ENCODE data around the gene BAG2.
A peak's percentile ranks its signal among the peaks of the same experiment; 100 is the strongest.

BAG2 gene

DNA sequence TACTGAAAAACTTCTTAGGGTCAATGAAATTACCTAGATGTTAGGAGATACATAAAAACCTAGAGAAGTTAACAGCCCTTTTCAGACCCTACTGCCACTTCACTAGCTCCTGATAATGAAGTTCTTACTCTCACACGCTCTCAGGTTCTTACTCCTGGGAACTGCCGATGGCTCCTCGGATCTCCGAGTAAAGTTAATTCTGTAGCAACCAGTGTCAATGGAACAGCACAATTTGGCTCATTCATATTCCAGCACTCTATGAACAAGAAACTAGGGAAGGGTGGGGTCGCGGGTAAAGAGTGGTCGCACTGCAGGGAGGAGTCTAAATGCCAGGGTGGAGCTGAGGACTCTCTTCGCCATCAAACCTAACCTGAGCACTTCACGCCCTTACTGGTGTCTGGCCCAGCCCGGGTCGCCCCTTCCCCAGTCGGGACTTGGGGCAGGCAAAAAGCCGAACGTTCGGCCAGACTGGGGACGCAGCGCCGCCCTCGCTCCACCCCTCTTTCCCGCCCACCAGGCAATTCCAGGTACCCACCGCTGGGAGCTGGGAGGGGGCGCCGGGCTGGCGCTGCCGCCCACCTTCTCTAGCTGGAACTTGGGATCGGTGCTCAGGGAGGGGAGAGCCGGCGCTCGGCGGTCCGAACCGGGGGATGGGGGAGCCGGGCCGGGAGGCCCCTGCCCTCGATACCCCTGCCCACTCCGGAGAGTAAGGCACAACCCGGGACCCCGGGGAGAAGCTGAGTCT lies 49.2 kb downstream of the BAG2 start:
- no peaks in the 10 kb centered on the region for H3K36me3 ChIP-seq
- H3K27me3 ChIP-seq, result no peaks in the 10 kb centered on the region
- peak overlapping the region; percentile 89 for H3K4me3 ChIP-seq (ENCODE audit: low read depth, low read length)
- peak; percentile 23; the same call in 1 of the 2 replicates for TF ChIP-seq CTCF (IDR thresholded peaks at IDR 0.05; ENCODE audit: low read depth, low read length)
- no peaks in the 10 kb centered on the region for H3K9me3 ChIP-seq
- peaks cover 3% of the 10 kb centered on the region; the same call in 1 of the 2 replicates for H3K4me1 ChIP-seq
- peak; percentile 76 for DNase-seq

- peak within 1 kb of the TSS; percentile 89 for H3K4me3 ChIP-seq (ENCODE audit: low read depth, low read length)
- peak; percentile 88 for DNase-seq
- TF ChIP-seq CTCF (IDR thresholded peaks at IDR 0.05; ENCODE audit: low read depth, low read length), result no peak
- no peaks in the 10 kb centered on the region for H3K9me3 ChIP-seq
- H3K4me1 ChIP-seq, result peaks cover 3% of the 10 kb centered on the region; the same call in 1 of the 2 replicates
- no peaks in the 10 kb centered on the region for H3K27me3 ChIP-seq
- H3K36me3 ChIP-seq, result no peaks in the 10 kb centered on the region
Measured at GRCh38 chr6:57221936-57222742, 50.0 kb downstream of the BAG2 start, which contains the start of gene RAB23. RAB23 (minus strand) TSS chr6:57222307; CDS start chr6:57210380, 11,927 bp downstream.

DNA sequence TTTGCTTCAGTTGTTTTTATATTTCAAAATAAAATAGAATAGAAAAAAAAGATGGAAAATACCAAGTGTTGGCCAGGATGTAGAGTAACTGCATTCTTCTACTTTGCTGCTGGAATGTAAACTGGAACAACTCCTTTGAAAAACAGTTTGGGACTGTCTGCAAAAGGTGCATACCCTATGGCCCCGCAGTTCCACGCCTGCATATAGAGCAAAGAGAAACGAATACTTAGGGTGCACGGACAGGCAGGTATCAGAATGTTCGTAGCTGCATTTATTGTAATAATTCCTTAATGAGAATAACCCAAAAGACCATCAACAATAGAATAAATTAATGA lies 50.6 kb downstream of the BAG2 start:
- no peak for TF ChIP-seq CTCF (IDR thresholded peaks at IDR 0.05; ENCODE audit: low read depth, low read length)
- H3K36me3 ChIP-seq, result no peaks in the 10 kb centered on the region

GRCh38 chr6:57224769-57225515 lies 52.8 kb downstream of the BAG2 start:
- no peaks in the 10 kb centered on the region for H3K36me3 ChIP-seq
- TF ChIP-seq CTCF (IDR thresholded peaks at IDR 0.05; ENCODE audit: low read depth, low read length), result no peak
- no peaks in the 10 kb centered on the region for H3K9me3 ChIP-seq
- H3K4me3 ChIP-seq (ENCODE audit: low read depth, low read length), result no peak overlapping the region
- H3K27me3 ChIP-seq, result no peaks in the 10 kb centered on the region
- H3K4me1 ChIP-seq, result peaks cover 2% of the 10 kb centered on the region; the same call in 1 of the 2 replicates
- DNase-seq, result no peak

More for the DNA sequence above, 50.6 kb downstream of the BAG2 start:
- H3K27me3 ChIP-seq, result no peaks in the 10 kb centered on the region
- no peak for DNase-seq
- H3K4me3 ChIP-seq (ENCODE audit: low read depth, low read length), result peak overlapping the region; percentile 89
- H3K9me3 ChIP-seq, result no peaks in the 10 kb centered on the region
- peaks cover 3% of the 10 kb centered on the region; the same call in 1 of the 2 replicates for H3K4me1 ChIP-seq

DNA sequence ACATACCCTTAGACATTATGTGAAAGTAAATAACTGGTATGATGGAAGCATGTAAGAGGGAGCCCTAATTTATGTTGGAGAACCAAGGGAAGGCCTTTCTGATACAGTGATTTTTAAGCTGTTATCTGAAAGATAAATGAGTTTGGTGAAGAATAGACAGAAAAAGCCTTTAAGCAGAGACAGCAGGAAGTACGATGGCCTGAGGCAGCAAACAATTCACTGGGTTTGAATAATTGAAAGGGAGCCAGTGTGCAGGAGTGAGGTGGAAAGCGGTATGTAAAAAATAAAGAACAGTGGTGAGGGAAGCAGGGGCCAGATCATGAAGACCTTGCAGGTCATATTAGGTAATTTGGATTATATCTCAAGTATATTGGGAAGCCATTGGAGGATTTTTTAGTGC lies 54.1 kb downstream of the BAG2 start:
- Histone ChIP-seq H3K9me3 (no peaks in the 10 kb centered on the region), H3K27me3 (no peaks in the 10 kb centered on the region), H3K36me3 (no peaks in the 10 kb centered on the region), H3K4me1 (no peaks in the 10 kb centered on the region), H3K4me3 (ENCODE audit: low read depth, low read length) (no peak overlapping the region)
- DNase-seq, result peak; percentile 12
- TF ChIP-seq CTCF (IDR thresholded peaks at IDR 0.05; ENCODE audit: low read depth, low read length), result no peak
